Endothelial cell of umbilical vein (primary cell): ENCODE data around the gene PDE1C. TPM values are rescaled to one million over a fixed set of nuclear protein-coding genes. Genes with fewer than 3 reads are reported as not detected.

Experiments
- BruUV-seq: library from RNA; stranded (reverse); fragments of 400-500 nt; replicated peaks from 2 replicates; lab custom pipeline; 2021; lab: Mats Ljungman, UMichigan
- CTCF ChIA-PET: fragments of 300-600, 350-600 bp; sonication (Branson Sonifier 250); formaldehyde crosslinking; loops from one replicate; lab custom pipeline; 2021; ENCODE audit warnings: antibody characterized with exemption, inconsistent platforms; lab: Charles Lee
- POLR2A ChIA-PET: fragments of 300-600, 350-600 bp; sonication (Branson Sonifier 250); formaldehyde crosslinking; loops from one replicate; lab custom pipeline; 2021; ENCODE audit warnings: antibody characterized with exemption, inconsistent platforms; lab: Charles Lee
- DNase-seq: peaks from one replicate; pipeline ENCODE4 v3.0.0-alpha.2; 2011; ENCODE audit warnings: low read depth, low spot score
- FAIRE-seq: peaks from 2 replicates; lab custom pipeline; 2011; peaks lifted over from hg19 to GRCh38; lab: Jason Lieb, UNC
- H2AFZ ChIP-seq: 2 replicates; pipeline ENCODE4 v1.6.0; 2012; ENCODE audit warnings: low read depth, low read length, control low read depth, inconsistent platforms
- H3K27ac ChIP-seq: 2 replicates; pipeline ENCODE4 v1.5.1; 2011; ENCODE audit warnings: low read depth, mild to moderate bottlenecking, control low read depth, low read length, moderate library complexity; ENCODE audit not compliant: insufficient read depth
- H3K27me3 ChIP-seq, 2 experiments: 2 replicates each; pipeline versions ENCODE4 v1.6.0 to v1.6.1; 2011; ENCODE audit warnings: low read length in 2 of 2, mixed read lengths in 1 of 2; ENCODE audit not compliant: control insufficient read depth in 2 of 2, insufficient read depth in 2 of 2
- H3K36me3 ChIP-seq, 2 experiments: 2 replicates in 1 of 2; 3 replicates in 1 of 2; pipeline ENCODE4 v1.5.1; 2011; ENCODE audit warnings: low read length in 2 of 2, mild to moderate bottlenecking in 1 of 2, moderate library complexity in 1 of 2; ENCODE audit not compliant: control insufficient read depth in 2 of 2, insufficient read depth in 2 of 2; ENCODE audit errors: extremely low read depth in 1 of 2
- H3K4me1 ChIP-seq: 3 replicates; pipeline ENCODE4 v1.5.1; 2011; ENCODE audit warnings: mild to moderate bottlenecking, low read length; ENCODE audit not compliant: control insufficient read depth, insufficient read depth; ENCODE audit errors: extremely low read depth
- H3K4me2 ChIP-seq: 2 replicates; pipeline ENCODE4 v1.6.1; 2011; ENCODE audit warnings: low read length, control low read depth, mixed read lengths; ENCODE audit not compliant: insufficient read depth
- H3K4me3 ChIP-seq, 3 experiments: fragments of 200-600 bp in 1 of 3; sonication (generic), shearing (Covaris generic) in 1 of 3; replicated peaks in 1 of 3; 2 replicates each; pipeline ENCODE4 v1.5.1; 2011 to 2016; ENCODE audit warnings: control low read depth in 3 of 3, low read length in 3 of 3, mild to moderate bottlenecking in 2 of 3, inconsistent platforms in 1 of 3, low read depth in 1 of 3, moderate library complexity in 1 of 3; ENCODE audit not compliant: insufficient read depth in 1 of 3
- H3K79me2 ChIP-seq: 2 replicates; pipeline ENCODE4 v1.6.0; 2012; ENCODE audit warnings: low read length, inconsistent platforms; ENCODE audit not compliant: control insufficient read depth, insufficient read depth
- H3K9ac ChIP-seq: replicated peaks from 2 replicates; pipeline ENCODE3; 2011; ENCODE audit warnings: low read length, control low read depth; ENCODE audit not compliant: insufficient read depth; ENCODE audit errors: extremely low read depth
- H3K9me1 ChIP-seq: replicated peaks from 3 replicates; pipeline ENCODE4 v1.6.0; 2011; ENCODE audit warnings: mild to moderate bottlenecking, low read length; ENCODE audit not compliant: control insufficient read depth, insufficient read depth; ENCODE audit errors: extremely low read depth
- H3K9me3 ChIP-seq: replicated peaks from 2 replicates; pipeline ENCODE4 v1.5.1; 2012; ENCODE audit warnings: low read length, inconsistent platforms; ENCODE audit not compliant: control insufficient read depth, insufficient read depth
- H4K20me1 ChIP-seq: replicated peaks from 2 replicates; pipeline ENCODE3; 2011; ENCODE audit warnings: mild to moderate bottlenecking, low read length; ENCODE audit not compliant: control insufficient read depth, insufficient read depth; ENCODE audit errors: extremely low read depth
- CTCF ChIP-seq, 2 donors: IDR thresholded peaks; 1 replicate in 1 of 2; 2 replicates in 1 of 2; pipeline ENCODE4 v1.5.1; 2011; ENCODE audit warnings: low read length in 2 of 2, mild to moderate bottlenecking in 2 of 2, moderate library complexity in 2 of 2, control low read depth in 1 of 2, inconsistent platforms in 1 of 2, low read depth in 1 of 2; ENCODE audit not compliant: insufficient read depth in 1 of 2; ENCODE audit errors: extremely low read depth in 1 of 2
- EZH2 ChIP-seq: IDR thresholded peaks from 2 replicates; pipeline ENCODE4 v1.6.1; 2012; ENCODE audit warnings: borderline replicate concordance, low read depth, mild to moderate bottlenecking, moderate library complexity, low read length, inconsistent platforms; ENCODE audit not compliant: severe bottlenecking
- FOS ChIP-seq: IDR thresholded peaks from 2 replicates; pipeline ENCODE4 v1.6.1; 2011; ENCODE audit warnings: mild to moderate bottlenecking, low read length, moderate library complexity, borderline replicate concordance; ENCODE audit not compliant: insufficient read depth
- GATA2 ChIP-seq: IDR thresholded peaks from 2 replicates; pipeline ENCODE4 v1.7.0; 2011; ENCODE audit warnings: low read depth, mild to moderate bottlenecking, moderate library complexity, mixed read lengths, low read length; ENCODE audit not compliant: insufficient read length, insufficient read depth
- JUN ChIP-seq: IDR thresholded peaks from 2 replicates; pipeline ENCODE4 v1.6.1; 2011; ENCODE audit warnings: borderline replicate concordance, low read depth; ENCODE audit not compliant: insufficient read length, insufficient read depth
- MYC ChIP-seq: IDR thresholded peaks from one replicate; pipeline ENCODE4 v1.6.1; 2011; ENCODE audit warnings: mild to moderate bottlenecking, low read depth, low read length
- POLR2A ChIP-seq: IDR thresholded peaks from 2 replicates; pipeline ENCODE4 v1.6.1; 2012; ENCODE audit warnings: low read depth, mild to moderate bottlenecking, control low read depth, low read length
- POLR2AphosphoS5 ChIP-seq: IDR thresholded peaks from 2 replicates; pipeline ENCODE4 v1.6.1; 2012; ENCODE audit warnings: low read depth, mild to moderate bottlenecking, control low read depth, low read length, moderate library complexity; ENCODE audit not compliant: insufficient read depth
- dilution Hi-C: fragments of 300-500 bp; cut with MboI; formaldehyde crosslinking; loops from one replicate; pipeline ENCODE4 v1.15.0; 2019; ENCODE audit warnings: low sequenced_read_pairs; ENCODE audit not compliant: extremely low pct_ligation_motif_present
- intact Hi-C: fragments of 100-400 bp; cut with micrococcal nuclease; formaldehyde crosslinking; loops from one replicate; pipeline ENCODE4 v1.10.0; 2022
- polyA plus RNA-seq, 4 experiments: library from polyadenylated mRNA; depleted of rRNA in 3 of 4; stranded (reverse) in 3 of 4; unstranded in 1 of 4; fragments of >200 nt; gene quantifications; 2 replicates each; pipeline versions ENCODE4 v1.2.1 to v1.2.3, GENCODE V29; 2011 to 2012; ENCODE audit warnings: missing spikeins in 1 of 4
- total RNA-seq: library from RNA; stranded (reverse); gene quantifications from 2 replicates; pipeline ENCODE4 v1.2.3, GENCODE V29; 2021
- TF ChIP-seq, protein P1 (sequence below): IDR thresholded peaks from 2 replicates; pipeline ENCODE4 v1.6.1; 2011; ENCODE audit not compliant: insufficient read depth, insufficient read length

PDE1C gene
- total and polyA plus RNA-seq, 2 donors (not counting 3 experiments of a cell fraction or from before 2014, with no cell fraction given) = 0.90 to 3.1 TPM

DNA sequence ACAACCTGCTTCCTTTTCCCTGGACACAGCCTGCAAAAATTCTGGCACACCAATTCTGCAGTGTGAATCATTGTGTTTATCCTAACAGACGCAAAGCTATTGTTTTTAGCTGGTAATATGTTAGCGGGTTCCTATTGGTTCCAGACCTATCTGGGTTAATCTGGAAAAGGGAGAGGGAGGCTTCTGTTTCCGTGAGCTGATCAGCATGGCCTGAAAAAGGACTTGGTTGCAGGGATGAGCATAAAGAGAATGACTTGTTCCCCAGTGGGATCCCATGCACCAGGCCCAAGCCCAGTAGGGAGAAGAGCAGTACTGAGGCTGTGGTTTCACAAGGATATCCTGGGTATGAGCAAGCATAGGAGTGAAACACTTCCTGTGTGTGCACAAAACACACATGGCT, 78.4 kb downstream of the PDE1C start:
- Histone ChIP-seq H3K4me1 (peaks cover 32% of the 10 kb centered on the region), H3K27ac (peak overlapping the region; percentile 48), H3K79me2 (no peaks in the 10 kb centered on the region), H3K4me3 (no peak overlapping the region), H3K27me3 (no peaks in the 10 kb centered on the region), H3K9me1 (no peaks in the 10 kb centered on the region), H3K4me2 (peak overlapping the region; percentile 34), H3K9me3 (no peaks in the 10 kb centered on the region), H4K20me1 (no peaks in the 10 kb centered on the region), H2AFZ (peak overlapping the region; percentile 78), H3K36me3 (no peaks in the 10 kb centered on the region), H3K9ac (no peak overlapping the region)
- FAIRE-seq (no peak), DNase-seq (peak; percentile 90)
- dilution Hi-C loops (no loop called here), intact Hi-C loops (no loop called here)
- CTCF ChIA-PET = interaction anchor here (1.0 to 2.1 kb wide), 7 partner anchors 9 to 218 kb away, joined by 3 to 8 read pairs (median 6); no protein-coding TSS in a partner anchor
- BruUV-seq = no TSS peak
- TF ChIP-seq GATA2 (peak; percentile 63), MYC (no peak), POLR2A (no peak), EZH2 (no peak), FOS (peak; percentile 72), JUN (peak; percentile 26), CTCF (IDR thresholded peaks at IDR 0.05; ENCODE audit: extremely low read depth in 1 of 2, insufficient read depth in 1 of 2, low read depth in 1 of 2, low read length in 2 of 2) (no peak), POLR2AphosphoS5 (peak; percentile 31)
- TF ChIP-seq, protein P1, sequence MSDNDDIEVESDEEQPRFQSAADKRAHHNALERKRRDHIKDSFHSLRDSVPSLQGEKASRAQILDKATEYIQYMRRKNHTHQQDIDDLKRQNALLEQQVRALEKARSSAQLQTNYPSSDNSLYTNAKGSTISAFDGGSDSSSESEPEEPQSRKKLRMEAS = no peak
- POLR2A ChIA-PET = no interaction called here
